H9 (cell line): ENCODE results near the gene SDK1. TPM values are rescaled to one million over a fixed set of nuclear protein-coding genes. Genes with fewer than 3 reads are reported as not detected.

ENCODE experiments used
- DNase-seq: peaks from one replicate; pipeline ENCODE4 v3.0.0-alpha.2; 2017
- H2AFZ ChIP-seq: one replicate; pipeline ENCODE4 v1.6.1; 2013; ENCODE audit warnings: mild to moderate bottlenecking, low read length, control low read depth, moderate library complexity
- H2AK5ac ChIP-seq: 2 replicates; pipeline ENCODE4 v1.6.1; 2013; ENCODE audit warnings: low read length, control low read depth, mixed read lengths; ENCODE audit not compliant: insufficient read length
- H2BK120ac ChIP-seq: one replicate; pipeline ENCODE4 v1.6.1; 2013; ENCODE audit warnings: low read depth, mild to moderate bottlenecking, low read length, control low read depth, inconsistent platforms; ENCODE audit not compliant: poor library complexity, severe bottlenecking
- H2BK12ac ChIP-seq: 2 replicates; pipeline ENCODE4 v1.6.1; 2013; ENCODE audit warnings: low read length, control low read depth, mixed read lengths, low read depth; ENCODE audit not compliant: insufficient read length
- H2BK15ac ChIP-seq: 2 replicates; pipeline ENCODE4 v1.6.1; 2013; ENCODE audit warnings: low read depth, low read length, control low read depth
- H2BK20ac ChIP-seq: one replicate; pipeline ENCODE4 v1.6.1; 2013; ENCODE audit warnings: low read depth, mild to moderate bottlenecking, low read length, control low read depth, inconsistent platforms; ENCODE audit not compliant: poor library complexity, severe bottlenecking
- H2BK5ac ChIP-seq: 2 replicates; pipeline ENCODE4 v1.6.1; 2013; ENCODE audit warnings: low read length, control low read depth, mixed read lengths; ENCODE audit not compliant: insufficient read length
- H3K14ac ChIP-seq: 2 replicates; pipeline ENCODE4 v1.6.1; 2013; ENCODE audit warnings: low read length, control low read depth; ENCODE audit not compliant: insufficient read depth
- H3K18ac ChIP-seq: 2 replicates; pipeline ENCODE4 v1.6.1; 2013; ENCODE audit warnings: low read depth, mild to moderate bottlenecking, mixed read lengths, low read length, control low read depth; ENCODE audit not compliant: insufficient read length
- H3K23ac ChIP-seq: 2 replicates; pipeline ENCODE4 v1.6.1; 2013; ENCODE audit warnings: low read length, control low read depth, mixed read lengths, low read depth; ENCODE audit not compliant: insufficient read length
- H3K23me2 ChIP-seq: 2 replicates; pipeline ENCODE4 v1.6.1; 2013; ENCODE audit warnings: low read depth, mild to moderate bottlenecking, mixed read lengths, low read length, control low read depth; ENCODE audit not compliant: insufficient read length, poor library complexity, severe bottlenecking
- H3K27ac ChIP-seq: 2 replicates; pipeline ENCODE4 v1.5.1; 2013; ENCODE audit warnings: low read length, control low read depth, mixed read lengths, low read depth; ENCODE audit not compliant: insufficient read length
- H3K27me3 ChIP-seq: 2 replicates; pipeline ENCODE4 v1.6.1; 2013; ENCODE audit warnings: low read length, control low read depth, inconsistent platforms; ENCODE audit not compliant: insufficient read depth
- H3K4ac ChIP-seq: 2 replicates; pipeline ENCODE4 v1.6.1; 2013; ENCODE audit warnings: low read depth, mild to moderate bottlenecking, control low read depth, inconsistent platforms, low read length, moderate library complexity
- H3K4me1 ChIP-seq: 2 replicates; pipeline ENCODE4 v1.6.1; 2013; ENCODE audit warnings: low read length, control low read depth, inconsistent platforms; ENCODE audit not compliant: insufficient read depth
- H3K4me2 ChIP-seq: 2 replicates; pipeline ENCODE4 v1.6.1; 2013; ENCODE audit warnings: low read length, control low read depth, mixed read lengths; ENCODE audit not compliant: insufficient read length, insufficient read depth
- H3K56ac ChIP-seq: 2 replicates; pipeline ENCODE4 v1.6.1; 2013; ENCODE audit warnings: low read depth, mild to moderate bottlenecking, mixed read lengths, low read length, control low read depth; ENCODE audit not compliant: insufficient read length
- H3K79me1 ChIP-seq: 2 replicates; pipeline ENCODE4 v1.6.1; 2013; ENCODE audit warnings: low read depth, mild to moderate bottlenecking, moderate library complexity, low read length, control low read depth, inconsistent platforms; ENCODE audit not compliant: insufficient read depth, poor library complexity, severe bottlenecking
- H3K79me2 ChIP-seq: 2 replicates; pipeline ENCODE4 v1.6.1; 2013; ENCODE audit warnings: low read length, control low read depth, inconsistent platforms; ENCODE audit not compliant: insufficient read depth
- H3K9ac ChIP-seq: 2 replicates; pipeline ENCODE4 v1.6.1; 2013; ENCODE audit warnings: low read length, control low read depth, mixed read lengths; ENCODE audit not compliant: insufficient read length; ENCODE audit errors: extremely low read depth
- H3K9me3 ChIP-seq: one replicate; pipeline ENCODE4 v1.6.1; 2013; ENCODE audit warnings: low read depth, low read length, inconsistent platforms; ENCODE audit not compliant: control insufficient read depth
- H3T11ph ChIP-seq: one replicate; pipeline ENCODE4 v1.6.1; 2013; ENCODE audit warnings: mild to moderate bottlenecking, low read length, control low read depth, inconsistent platforms
- H4K20me1 ChIP-seq: one replicate; pipeline ENCODE4 v1.6.1; 2013; ENCODE audit not compliant: control insufficient read depth, insufficient read length, insufficient read depth
- H4K5ac ChIP-seq: 2 replicates; pipeline ENCODE4 v1.6.1; 2013; ENCODE audit warnings: low read depth, mild to moderate bottlenecking, mixed read lengths, low read length, control low read depth; ENCODE audit not compliant: insufficient read length
- H4K8ac ChIP-seq: replicated peaks from 2 replicates; pipeline ENCODE4 v1.6.1; 2013; ENCODE audit warnings: low read length, control low read depth, mixed read lengths, low read depth; ENCODE audit not compliant: insufficient read length
- H4K91ac ChIP-seq: 2 replicates; pipeline ENCODE4 v1.6.1; 2013; ENCODE audit warnings: low read depth, mild to moderate bottlenecking, moderate library complexity, mixed read lengths, low read length, control low read depth; ENCODE audit not compliant: insufficient read length
- H3K27ac Mint-ChIP-seq, 3 experiments: 2 replicates in 2 of 3; 3 replicates in 1 of 3; pipeline ENCODE4 v1.8.0; 2020 to 2021; ENCODE audit warnings: mixed read lengths in 3 of 3, mild to moderate bottlenecking in 1 of 3, moderate library complexity in 1 of 3
- H3K27me3 Mint-ChIP-seq: 2 replicates; pipeline ENCODE4 v1.8.0; 2021; ENCODE audit warnings: low read depth, mild to moderate bottlenecking, moderate library complexity, mixed read lengths
- H3K36me3 Mint-ChIP-seq, 3 experiments: 2 replicates in 2 of 3; 3 replicates in 1 of 3; pipeline ENCODE4 v1.8.0; 2020 to 2021; ENCODE audit warnings: low read depth in 3 of 3, mixed read lengths in 3 of 3; ENCODE audit not compliant: insufficient read depth in 1 of 3
- H3K4me1 Mint-ChIP-seq, 2 experiments: 2 replicates each; pipeline ENCODE4 v1.8.0; 2020; ENCODE audit warnings: mixed read lengths in 2 of 2
- H3K4me3 Mint-ChIP-seq, 2 experiments: 2 replicates in 1 of 2; 3 replicates in 1 of 2; pipeline ENCODE4 v1.8.0; 2020 to 2021; ENCODE audit warnings: mild to moderate bottlenecking in 2 of 2, mixed read lengths in 2 of 2, moderate library complexity in 1 of 2
- H3K9me3 Mint-ChIP-seq, 2 experiments: 2 replicates in 1 of 2; 3 replicates in 1 of 2; pipeline ENCODE4 v1.8.0; 2020; ENCODE audit warnings: mild to moderate bottlenecking in 2 of 2, mixed read lengths in 2 of 2, moderate library complexity in 1 of 2
- CTCF ChIP-seq: fragments of 200-600 bp; sonication (generic); conservative IDR thresholded peaks from 3 replicates; pipeline ENCODE4 v1.8.0; 2021; ENCODE audit warnings: antibody characterized with exemption, mild to moderate bottlenecking
- WGBS: extraction: QIAGEN DNeasy Blood & Tissue Kit; methylation state at CpG from one replicate; pipeline ENCODE4 v1.1.7; 2013; ENCODE audit warnings: missing lambda C conversion rate, low lambda C conversion rate, mixed read lengths; ENCODE audit not compliant: insufficient read length; ENCODE audit errors: extremely low coverage; 5-methylcytosine and 5-hydroxymethylcytosine counted together
- total RNA-seq: library from RNA; stranded (reverse); gene quantifications from 2 replicates; pipeline ENCODE4 v1.2.1, GENCODE V29; 2021

Gene SDK1
- total RNA-seq, 1 experiment from 2014 or later: 8.7 TPM

GRCh38 chr7:3780525-3780924, 479.5 kb downstream of the SDK1 start:
- Histone ChIP-seq H3K79me2 (no peaks in the 10 kb centered on the region), H4K5ac (no peak overlapping the region), H3K4me1 (no peaks in the 10 kb centered on the region), H2BK15ac (no peak overlapping the region), H3K23ac (no peak overlapping the region), H2BK20ac (no peak overlapping the region), H3K56ac (no peak overlapping the region), H2AFZ (no peak overlapping the region), H4K91ac (no peak overlapping the region), H2BK5ac (no peak overlapping the region), H3K27ac (no peak overlapping the region), H2AK5ac (no peak overlapping the region), H3K27me3 (no peaks in the 10 kb centered on the region), H3K9me3 (no peaks in the 10 kb centered on the region), H2BK120ac (no peak overlapping the region), H3K4ac (no peak overlapping the region), H3K79me1 (no peaks in the 10 kb centered on the region), H3T11ph (no peak overlapping the region), H3K4me2 (no peak overlapping the region), H4K20me1 (no peaks in the 10 kb centered on the region), H2BK12ac (no peak overlapping the region), H3K14ac (no peak overlapping the region), H4K8ac (no peak overlapping the region), H3K9ac (no peak overlapping the region), H3K18ac (no peak overlapping the region), H3K23me2 (no peaks in the 10 kb centered on the region)
- Mint-ChIP-seq H3K36me3 (peaks cover 0 to 16% (median 2%) of the 10 kb centered on the region in 3 experiments; a peak in 4 of 7 replicates), H3K27ac (no peak overlapping the region), H3K27me3 (no peaks in the 10 kb centered on the region; the same call in 1 of the 2 replicates), H3K9me3 (peaks cover 16 to 18% of the 10 kb centered on the region in 2 experiments), H3K4me3 (no peak overlapping the region), H3K4me1 (peaks cover 6 to 7% of the 10 kb centered on the region in 2 experiments)
- peak; percentile 40 for DNase-seq
- WGBS: no CpG with 5 or more reads among the region's 2 CpGs
- peak; percentile 47 for TF ChIP-seq CTCF
